ENCODE results near the gene PDSS2. TPM values are rescaled to one million over a fixed set of nuclear protein-coding genes. Genes with fewer than 3 reads are reported as not detected.
A peak's percentile ranks its signal among the peaks of the same experiment; 100 is the strongest.

PDSS2 gene
- total and polyA plus RNA-seq, 9 of the 15 experiments (the other 6 are each of a cell fraction or from before 2014, with no cell fraction given): 5.8 to 21.1 (median 12.0) TPM

- ChIA-PET CTCF (ENCODE audit: low intra/inter-chr PET ratio) (no interaction called here), POLR2A (interaction anchor here (0.6 to 1.8 kb wide), 3 partner anchors 8 to 255 kb away, joined by 4 to 15 read pairs (median 5); no protein-coding TSS in a partner anchor)
- no peaks in the 10 kb centered on the region for H3K9me1 ChIP-seq (ENCODE audit: control insufficient read depth, insufficient read depth, low read length)
- no peaks in the 10 kb centered on the region for H3K9me3 ChIP-seq (replicated peaks; ENCODE audit: control insufficient read depth, insufficient read depth, low read depth, low read length)
- TF ChIP-seq TCF3 (CRISPR knock-in tag; IDR thresholded peaks at IDR 0.05): peak; percentile 33; the same call in 1 of the 2 replicates
- peak; percentile 39 for TF ChIP-seq CBFA2T3 (IDR thresholded peaks at IDR 0.05)
- TF ChIP-seq NFIC (IDR thresholded peaks at IDR 0.05): 0 out of 2 replicates have a peak, but pooled peaks have one; percentile 12
- TF ChIP-seq HMBOX1 (IDR thresholded peaks at IDR 0.05): peak; percentile 95
- TF ChIP-seq ARID1B (IDR thresholded peaks at IDR 0.05): peak; percentile 62
- TF ChIP-seq POLR3A (IDR thresholded peaks at IDR 0.05; ENCODE audit: borderline replicate concordance, extremely low read depth, insufficient read depth, insufficient read length): no peak
- no peak for TF ChIP-seq RERE (CRISPR knock-in tag; IDR thresholded peaks at IDR 0.05; ENCODE audit: borderline replicate concordance)
- TF ChIP-seq ZNF134 (CRISPR knock-in tag; conservative IDR thresholded peaks at IDR 0.05): no peak
- TF ChIP-seq CREM (IDR thresholded peaks at IDR 0.05; ENCODE audit: low read depth): no peak
- TF ChIP-seq ZNF282 (CRISPR knock-in tag; IDR thresholded peaks at IDR 0.05): no peak
- TF ChIP-seq TAL1 (IDR thresholded peaks at IDR 0.05): 0 out of 2 replicates have a peak, but pooled peaks have one; percentile 22
- TF ChIP-seq ZFP36 (IDR thresholded peaks at IDR 0.05; ENCODE audit: low read depth, low read length, partially characterized antibody): no peak
- TF ChIP-seq PHF8 (IDR thresholded peaks at IDR 0.05; ENCODE audit: borderline replicate concordance, low read length): no peak
- H3K4me3 ChIP-seq: no peak overlapping the region
- H3K9ac ChIP-seq (ENCODE audit: insufficient read depth in 1 of 2, low read depth in 2 of 2, low read length in 2 of 2): no peak overlapping the region
- no peaks in the 10 kb centered on the region for H3K27me3 ChIP-seq (ENCODE audit: control insufficient read depth in 2 of 2, insufficient read depth in 2 of 2, low read length in 2 of 2)
- H4K20me1 ChIP-seq (replicated peaks; ENCODE audit: control insufficient read depth, insufficient read depth, low read length): no peaks in the 10 kb centered on the region
- ATAC-seq (peak; percentile 60), DNase-seq (ENCODE audit: extremely low read depth in 1 of 4, low spot score in 3 of 4) (peak in 3 of 4 experiments; percentile 16 to 54 (median 21)), FAIRE-seq (peak; percentile 23)
- 0 out of 3 replicates have a peak overlapping the region, but pooled peaks have one; percentile 1 for H3K27ac ChIP-seq (ENCODE audit: extremely low read depth, low read depth, low read length)
- H2AFZ ChIP-seq (ENCODE audit: low read depth, low read length): no peak overlapping the region
- 0 out of 3 replicates have a peak, but pooled peaks cover 3% of the 10 kb centered on the region for H3K79me2 ChIP-seq (ENCODE audit: control insufficient read depth, insufficient read depth, low read length)
- 7% methylated on average over 1 of the region's 1 CpG for WGBS (ENCODE audit: insufficient coverage, low coverage, missing lambda C conversion rate)
- intact Hi-C loops (cut with micrococcal nuclease) (no loop called here), in situ Hi-C loops (cut with MboI) (no loop called here)
- peaks cover 4 to 6% of the 10 kb centered on the region in 2 experiments; a peak in 3 of 5 replicates for H3K4me1 ChIP-seq (replicated peaks in 1 of 2; ENCODE audit: control insufficient read depth in 2 of 2, insufficient read depth in 2 of 2, low read length in 2 of 2)
- BruUV-seq (replicated peaks): no TSS peak
- no peak overlapping the region for H3K4me2 ChIP-seq (ENCODE audit: insufficient read depth, low read length)
- H3K36me3 ChIP-seq (ENCODE audit: control insufficient read depth, insufficient read depth, low read length): no peaks in the 10 kb centered on the region
Measured at GRCh38 chr6:107284805-107285204, 174.6 kb downstream of the PDSS2 start.
